Myocyte (in vitro differentiated cells): Measurements from ENCODE around the gene CD82. TPM values are rescaled to one million over a fixed set of nuclear protein-coding genes. Genes with fewer than 3 reads are reported as not detected.
"Not testable (repeated sequence)": the region's sequence is repeated elsewhere in the genome, so short reads cannot be mapped to it uniquely, and the experiment has no call there.

ENCODE experiments used
- DNase-seq: peaks from one replicate; pipeline ENCODE4 v3.0.0-alpha.2; 2012; ENCODE audit warnings: low read depth
- total RNA-seq: library from RNA; depleted of rRNA; stranded (reverse); fragments of >200 nt; gene quantifications from 2 replicates; pipeline ENCODE4 v1.2.3, GENCODE V29; 2014

Gene CD82
- total RNA-seq, 1 donor from 2014 or later, result 98.2 TPM

- DNase-seq, result no peak
Measured at GRCh38 chr11:44559207-44559939, 6.1 kb upstream of the CD82 start.

- not testable (repeated sequence) for DNase-seq
Measured at GRCh38 chr11:44559940-44560300, 5.5 kb upstream of the CD82 start.

- no peak for DNase-seq
Measured at GRCh38 chr11:44561275-44561805, 4.1 kb upstream of the CD82 start.

- no peak for DNase-seq
Measured at GRCh38 chr11:44561964-44562734, 3.3 kb upstream of the CD82 start.

GRCh38 chr11:44562845-44563460, 2.5 kb upstream of the CD82 start:
- DNase-seq, result peak; percentile 64

- peak; percentile 36 for DNase-seq
Measured at GRCh38 chr11:44563711-44564110, 1.8 kb upstream of the CD82 start.

GRCh38 chr11:44564166-44564565, 1.3 kb upstream of the CD82 start:
- DNase-seq, result no peak

- peak; percentile 93 for DNase-seq
Measured at GRCh38 chr11:44564670-44565210, 723 bp upstream of the CD82 start.

- peak; percentile 76 for DNase-seq
Measured at GRCh38 chr11:44565953-44566949, 788 bp downstream of the CD82 start.

GRCh38 chr11:44566952-44567875, 1.8 kb downstream of the CD82 start:
- DNase-seq, result no peak

- DNase-seq, result no peak
Measured at GRCh38 chr11:44567876-44568256, 2.4 kb downstream of the CD82 start.

- no peak for DNase-seq
Measured at GRCh38 chr11:44568331-44568657, 2.8 kb downstream of the CD82 start.

GRCh38 chr11:44568658-44569473, 3.4 kb downstream of the CD82 start:
- peak; percentile 99 for DNase-seq

- DNase-seq, result no peak
Measured at GRCh38 chr11:44570411-44571155, 5.1 kb downstream of the CD82 start.

- DNase-seq, result no peak
Measured at GRCh38 chr11:44571871-44572270, 6.4 kb downstream of the CD82 start.

GRCh38 chr11:44572436-44572835, 7.0 kb downstream of the CD82 start:
- no peak for DNase-seq

- DNase-seq, result no peak
Measured at GRCh38 chr11:44572884-44573283, 7.4 kb downstream of the CD82 start.

GRCh38 chr11:44573333-44573732, 7.9 kb downstream of the CD82 start:
- DNase-seq, result no peak
